Karpas-422 (cell line): Measurements from ENCODE around the gene RMDN2. TPM values are rescaled to one million over a fixed set of nuclear protein-coding genes. Genes with fewer than 3 reads are reported as not detected.
A peak's percentile ranks its signal among the peaks of the same experiment; 100 is the strongest.

ENCODE experiments used
- DNase-seq: peaks from one replicate; pipeline ENCODE4 v3.0.0-alpha.2; 2015
- H2AFZ ChIP-seq: fragments of 200-600 bp; sonication (generic); 2 replicates; pipeline ENCODE4 v1.6.1; 2014; ENCODE audit warnings: antibody characterized with exemption, low read length, mixed read lengths
- H3K27ac ChIP-seq: fragments of 200-600 bp; sonication (generic); 2 replicates; pipeline ENCODE4 v1.5.1; 2014; ENCODE audit warnings: mild to moderate bottlenecking, low read length, moderate library complexity
- H3K27me3 ChIP-seq: fragments of 200-600 bp; sonication (generic); 2 replicates; pipeline ENCODE4 v1.6.1; 2014; ENCODE audit warnings: low read length, mixed read lengths
- H3K36me3 ChIP-seq: fragments of 200-600 bp; sonication (generic); 2 replicates; pipeline ENCODE4 v1.6.1; 2014; ENCODE audit warnings: low read length, mixed read lengths; ENCODE audit not compliant: insufficient read depth
- H3K4me1 ChIP-seq: fragments of 200-600 bp; sonication (generic); 2 replicates; pipeline ENCODE4 v1.6.1; 2014; ENCODE audit warnings: mild to moderate bottlenecking, low read length, mixed read lengths
- H3K4me2 ChIP-seq: fragments of 200-600 bp; sonication (generic); 2 replicates; pipeline ENCODE4 v1.6.1; 2014; ENCODE audit warnings: low read length, low read depth, mild to moderate bottlenecking; ENCODE audit not compliant: poor library complexity, severe bottlenecking
- H3K4me3 ChIP-seq: fragments of 200-600 bp; sonication (generic); 2 replicates; pipeline ENCODE4 v1.5.1; 2014; ENCODE audit warnings: mild to moderate bottlenecking, antibody characterized with exemption, low read length, mixed read lengths
- H3K79me2 ChIP-seq: fragments of 200-600 bp; sonication (generic); 2 replicates; pipeline ENCODE4 v1.6.1; 2014; ENCODE audit warnings: mild to moderate bottlenecking, low read length, mixed read lengths
- H3K9ac ChIP-seq: fragments of 200-600 bp; sonication (generic); 2 replicates; pipeline ENCODE4 v1.6.0; 2014; ENCODE audit warnings: low read length
- H3K9me2 ChIP-seq: fragments of 200-600 bp; sonication (generic), shearing (Covaris generic); replicated peaks from 2 replicates; pipeline ENCODE4 v1.6.0; 2014; ENCODE audit warnings: mild to moderate bottlenecking, low read length, moderate library complexity; ENCODE audit not compliant: insufficient read depth
- H3K9me3 ChIP-seq: fragments of 300-700, 200-600 bp; sonication (generic); 2 replicates; pipeline ENCODE4 v1.6.1; 2014; ENCODE audit warnings: low read length, mixed read lengths
- H4K20me1 ChIP-seq: fragments of 200-600 bp; sonication (generic); 2 replicates; pipeline ENCODE4 v1.6.1; 2014; ENCODE audit warnings: mild to moderate bottlenecking, antibody characterized with exemption, low read length, low read depth; ENCODE audit not compliant: insufficient read depth
- total RNA-seq: library from RNA; depleted of rRNA; stranded (reverse); fragments of >200 nt; shearing (Covaris generic); gene quantifications from 2 replicates; pipeline ENCODE4 v1.2.3, GENCODE V29; 2014; ENCODE audit warnings: low replicate concordance

Gene RMDN2
- total RNA-seq, 1 experiment from 2014 or later, result 6.5 TPM

- H2AFZ ChIP-seq, result no peak overlapping the region
- no peaks in the 10 kb centered on the region for H3K9me2 ChIP-seq
- no peak overlapping the region for H3K27ac ChIP-seq
- no peaks in the 10 kb centered on the region for H3K4me1 ChIP-seq
- H3K27me3 ChIP-seq, result no peaks in the 10 kb centered on the region
- DNase-seq, result no peak
- H3K9me3 ChIP-seq, result no peaks in the 10 kb centered on the region
- H3K79me2 ChIP-seq, result no peaks in the 10 kb centered on the region
- H3K36me3 ChIP-seq, result no peaks in the 10 kb centered on the region
- H4K20me1 ChIP-seq, result no peaks in the 10 kb centered on the region
- H3K4me3 ChIP-seq, result no peak overlapping the region
- no peak overlapping the region for H3K4me2 ChIP-seq
- H3K9ac ChIP-seq, result no peak overlapping the region
Observed at GRCh38 chr2:37882036-37882435, 43.1 kb upstream of the RMDN2 start.

DNA sequence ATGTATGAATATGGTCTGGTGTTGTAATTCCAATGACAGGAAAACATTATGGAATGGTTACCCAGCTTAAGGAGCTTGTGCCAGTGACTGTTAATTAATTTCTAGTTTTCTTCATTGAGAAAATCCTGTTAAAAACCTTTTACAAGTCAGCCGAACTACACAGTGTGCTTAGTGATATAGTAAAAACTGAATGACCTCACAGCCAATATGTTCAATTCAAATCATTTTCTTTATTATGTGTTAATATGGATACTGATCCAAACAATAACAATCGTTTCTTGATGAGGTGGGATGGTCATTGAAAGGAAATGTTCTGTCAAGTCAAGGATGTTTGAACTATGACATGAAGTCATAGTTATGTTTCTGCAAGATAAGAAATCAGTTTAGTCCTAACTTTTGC lies 41.6 kb upstream of the RMDN2 start:
- H3K27me3 ChIP-seq, result no peaks in the 10 kb centered on the region
- H3K27ac ChIP-seq, result no peak overlapping the region
- no peaks in the 10 kb centered on the region for H3K79me2 ChIP-seq
- H3K4me1 ChIP-seq, result no peaks in the 10 kb centered on the region
- H3K4me2 ChIP-seq, result no peak overlapping the region
- H3K9me2 ChIP-seq, result no peaks in the 10 kb centered on the region
- no peak overlapping the region for H3K4me3 ChIP-seq
- H3K9me3 ChIP-seq, result no peaks in the 10 kb centered on the region
- no peaks in the 10 kb centered on the region for H4K20me1 ChIP-seq
- H3K9ac ChIP-seq, result no peak overlapping the region
- H3K36me3 ChIP-seq, result no peaks in the 10 kb centered on the region
- H2AFZ ChIP-seq, result no peak overlapping the region
- no peak for DNase-seq

DNA sequence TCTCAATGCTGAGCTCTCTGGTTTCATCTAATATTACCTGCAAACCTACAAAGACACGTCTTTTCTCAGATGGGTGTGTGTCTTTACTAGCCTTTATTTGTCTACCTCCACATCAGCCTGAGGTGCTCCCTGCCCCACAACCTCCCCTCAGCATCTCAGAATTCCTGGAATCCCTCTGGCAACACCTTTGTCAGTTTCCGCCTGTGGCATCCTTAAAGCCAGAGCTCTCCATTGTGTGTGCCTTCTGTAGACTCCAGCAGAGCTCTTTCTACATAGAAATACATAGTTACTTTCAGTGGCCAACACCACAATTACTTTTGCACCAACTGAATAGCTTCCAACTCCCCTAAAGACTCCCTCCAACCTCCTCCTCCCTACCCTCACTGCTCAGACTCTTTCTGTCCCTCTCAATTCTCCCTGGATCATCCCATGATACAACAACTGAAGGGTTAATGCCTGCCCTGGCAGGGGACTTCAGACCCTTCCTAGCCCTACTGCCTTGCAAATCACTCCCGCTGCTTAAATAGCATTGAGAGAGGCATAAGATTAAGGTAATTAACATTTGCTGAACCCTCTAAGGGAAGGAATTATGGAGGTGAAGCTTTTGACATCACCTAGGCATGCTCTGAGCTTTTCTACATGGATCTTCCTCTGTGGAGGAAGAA lies 39.6 kb upstream of the RMDN2 start:
- H3K4me3 ChIP-seq, result no peak overlapping the region
- H3K36me3 ChIP-seq, result no peaks in the 10 kb centered on the region
- no peaks in the 10 kb centered on the region for H3K4me1 ChIP-seq
- no peaks in the 10 kb centered on the region for H3K9me3 ChIP-seq
- H3K27me3 ChIP-seq, result no peaks in the 10 kb centered on the region
- no peaks in the 10 kb centered on the region for H3K9me2 ChIP-seq
- no peak overlapping the region for H3K9ac ChIP-seq
- H4K20me1 ChIP-seq, result no peaks in the 10 kb centered on the region
- H3K79me2 ChIP-seq, result no peaks in the 10 kb centered on the region
- no peak overlapping the region for H3K4me2 ChIP-seq
- no peak overlapping the region for H3K27ac ChIP-seq
- no peak for DNase-seq
- H2AFZ ChIP-seq, result no peak overlapping the region

DNA sequence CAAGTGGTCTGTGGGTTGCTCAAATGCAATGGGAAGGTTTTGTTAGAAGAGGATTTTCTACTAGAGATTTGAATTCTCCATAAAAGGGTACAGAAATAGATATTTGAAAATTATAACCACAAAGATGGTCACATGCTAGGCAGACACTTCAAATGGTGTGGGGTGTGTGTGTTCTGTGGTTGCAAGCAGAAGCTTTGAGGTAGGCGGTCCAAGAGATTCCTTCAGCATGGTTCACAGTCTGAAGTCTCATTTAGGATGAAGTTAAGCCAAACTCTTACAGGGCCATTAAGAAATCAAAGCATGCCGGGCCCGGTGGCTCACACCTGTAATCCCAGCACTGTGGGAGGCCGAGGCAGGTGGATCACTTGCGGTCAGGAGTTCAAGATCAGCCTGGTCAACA lies 38.3 kb upstream of the RMDN2 start:
- no peak overlapping the region for H3K9ac ChIP-seq
- no peaks in the 10 kb centered on the region for H3K9me3 ChIP-seq
- H3K4me1 ChIP-seq, result no peaks in the 10 kb centered on the region
- H3K27ac ChIP-seq, result no peak overlapping the region
- no peak overlapping the region for H3K4me3 ChIP-seq
- H4K20me1 ChIP-seq, result no peaks in the 10 kb centered on the region
- no peaks in the 10 kb centered on the region for H3K79me2 ChIP-seq
- no peak overlapping the region for H2AFZ ChIP-seq
- H3K9me2 ChIP-seq, result no peaks in the 10 kb centered on the region
- H3K4me2 ChIP-seq, result no peak overlapping the region
- no peak for DNase-seq
- no peaks in the 10 kb centered on the region for H3K27me3 ChIP-seq
- no peaks in the 10 kb centered on the region for H3K36me3 ChIP-seq

GRCh38 chr2:37887286-37887685 lies 37.8 kb upstream of the RMDN2 start:
- H2AFZ ChIP-seq, result no peak overlapping the region
- H3K9me3 ChIP-seq, result no peaks in the 10 kb centered on the region
- no peak overlapping the region for H3K4me3 ChIP-seq
- H3K36me3 ChIP-seq, result no peaks in the 10 kb centered on the region
- no peaks in the 10 kb centered on the region for H3K9me2 ChIP-seq
- H3K4me2 ChIP-seq, result no peak overlapping the region
- H3K79me2 ChIP-seq, result no peaks in the 10 kb centered on the region
- no peak overlapping the region for H3K27ac ChIP-seq
- H3K9ac ChIP-seq, result no peak overlapping the region
- H3K27me3 ChIP-seq, result no peaks in the 10 kb centered on the region
- H4K20me1 ChIP-seq, result no peaks in the 10 kb centered on the region
- no peak for DNase-seq
- H3K4me1 ChIP-seq, result no peaks in the 10 kb centered on the region

DNA sequence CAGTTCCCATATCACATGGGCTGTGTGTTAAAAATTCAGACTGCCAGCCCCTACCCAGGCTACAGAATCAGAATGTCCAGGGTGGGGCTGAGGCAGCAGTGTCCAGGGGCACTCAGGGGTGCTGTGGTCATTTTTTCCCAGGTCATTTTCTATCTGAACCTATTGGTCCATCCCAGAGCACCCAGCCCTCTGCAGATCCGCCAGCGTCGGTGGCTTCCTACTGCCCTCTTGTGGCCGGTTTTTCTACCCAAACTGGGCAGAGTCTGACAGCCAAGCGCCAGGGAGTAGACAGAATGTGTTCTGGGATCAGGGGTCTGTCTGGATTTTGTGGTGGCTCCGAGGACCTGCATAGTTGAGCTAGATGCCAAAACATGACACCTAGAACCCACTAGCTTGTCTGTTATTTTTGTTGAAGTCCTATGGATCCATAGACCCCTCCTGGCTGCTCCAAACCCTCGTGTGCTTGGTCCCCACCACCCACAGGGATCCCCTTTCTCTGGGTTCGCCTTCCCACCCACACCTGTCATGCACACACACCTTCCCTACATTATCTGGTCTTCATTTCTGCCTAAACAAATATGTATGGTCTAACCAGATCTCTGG lies 34.1 kb upstream of the RMDN2 start:
- no peaks in the 10 kb centered on the region for H3K9me2 ChIP-seq
- no peaks in the 10 kb centered on the region for H3K36me3 ChIP-seq
- no peaks in the 10 kb centered on the region for H4K20me1 ChIP-seq
- no peak overlapping the region for H3K4me3 ChIP-seq
- H3K27ac ChIP-seq, result no peak overlapping the region
- no peaks in the 10 kb centered on the region for H3K9me3 ChIP-seq
- no peak overlapping the region for H3K9ac ChIP-seq
- no peaks in the 10 kb centered on the region for H3K79me2 ChIP-seq
- peak; percentile 87 for DNase-seq
- H2AFZ ChIP-seq, result no peak overlapping the region
- H3K27me3 ChIP-seq, result no peaks in the 10 kb centered on the region
- no peak overlapping the region for H3K4me2 ChIP-seq
- H3K4me1 ChIP-seq, result no peaks in the 10 kb centered on the region

DNA sequence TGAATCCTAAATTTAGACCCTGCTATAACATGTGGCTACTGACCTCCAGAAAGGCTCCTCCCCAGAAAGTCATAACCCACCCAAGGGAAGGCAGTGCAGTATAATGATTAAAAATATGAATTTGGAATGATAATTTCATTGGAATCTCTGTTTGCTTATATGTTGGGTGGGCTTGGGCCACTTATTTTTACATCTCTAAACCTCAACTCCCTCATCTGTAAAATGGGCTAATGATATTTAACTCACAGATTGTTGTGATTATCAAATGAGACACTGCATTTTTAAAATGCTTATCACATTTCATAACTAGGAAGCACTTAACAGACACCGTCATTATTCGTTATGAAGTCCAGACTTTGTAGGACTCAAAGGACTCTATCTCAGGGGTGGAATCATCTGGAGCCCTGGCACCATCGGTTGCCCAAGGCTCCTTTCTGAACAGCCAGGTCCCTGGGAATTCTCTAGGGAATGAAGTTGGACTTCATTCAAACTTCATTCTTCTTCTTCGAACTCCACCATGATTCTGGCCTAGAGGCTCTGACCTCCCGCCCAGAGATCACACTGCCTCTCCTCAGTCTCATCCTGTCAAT lies 33.1 kb upstream of the RMDN2 start:
- Histone ChIP-seq H3K9ac (no peak overlapping the region), H3K4me2 (no peak overlapping the region), H3K27ac (no peak overlapping the region), H3K27me3 (no peaks in the 10 kb centered on the region), H3K4me3 (no peak overlapping the region), H3K4me1 (no peaks in the 10 kb centered on the region), H4K20me1 (no peaks in the 10 kb centered on the region), H2AFZ (no peak overlapping the region), H3K79me2 (no peaks in the 10 kb centered on the region), H3K9me3 (no peaks in the 10 kb centered on the region), H3K9me2 (no peaks in the 10 kb centered on the region), H3K36me3 (no peaks in the 10 kb centered on the region)
- DNase-seq, result no peak

GRCh38 chr2:37892436-37893114 lies 32.5 kb upstream of the RMDN2 start:
- no peaks in the 10 kb centered on the region for H3K9me2 ChIP-seq
- H3K4me3 ChIP-seq, result no peak overlapping the region
- H3K27ac ChIP-seq, result no peak overlapping the region
- no peak overlapping the region for H3K9ac ChIP-seq
- H4K20me1 ChIP-seq, result no peaks in the 10 kb centered on the region
- DNase-seq, result peak; percentile 51
- no peaks in the 10 kb centered on the region for H3K79me2 ChIP-seq
- no peak overlapping the region for H2AFZ ChIP-seq
- no peak overlapping the region for H3K4me2 ChIP-seq
- no peaks in the 10 kb centered on the region for H3K36me3 ChIP-seq
- no peaks in the 10 kb centered on the region for H3K4me1 ChIP-seq
- no peaks in the 10 kb centered on the region for H3K9me3 ChIP-seq
- no peaks in the 10 kb centered on the region for H3K27me3 ChIP-seq
